Large intestine (tissue), 3 donors: ENCODE measurements around the gene LCN9. TPM values are rescaled to one million over a fixed set of nuclear protein-coding genes. Genes with fewer than 3 reads are reported as not detected.
"Not testable (repeated sequence)": the region's sequence is repeated elsewhere in the genome, so short reads cannot be mapped to it uniquely, and the experiment has no call there.

Source experiments
- DNase-seq, 2 donors: peaks; one replicate each; pipeline versions ENCODE4 v3.0.0 to v3.0.0-alpha.2; 2013
- H3K27ac ChIP-seq: one replicate; pipeline ENCODE4 v1.5.1; 2013; ENCODE audit warnings: low read length
- H3K27me3 ChIP-seq: 2 replicates; pipeline ENCODE4 v1.6.1; 2013; ENCODE audit warnings: low read length; ENCODE audit not compliant: control insufficient read depth, insufficient read depth
- H3K36me3 ChIP-seq: 2 replicates; pipeline ENCODE4 v1.6.1; 2013; ENCODE audit warnings: low read length; ENCODE audit not compliant: control insufficient read depth, insufficient read depth
- H3K4me1 ChIP-seq: one replicate; pipeline ENCODE4 v1.6.1; 2013; ENCODE audit warnings: low read length; ENCODE audit not compliant: control insufficient read depth, insufficient read depth
- H3K4me3 ChIP-seq: one replicate; pipeline ENCODE4 v1.5.1; 2013; ENCODE audit warnings: low read length
- H3K9me3 ChIP-seq: one replicate; pipeline ENCODE4 v1.6.1; 2013; ENCODE audit warnings: mild to moderate bottlenecking, low read depth, low read length, moderate library complexity; ENCODE audit not compliant: control insufficient read depth
- WGBS: methylation state at CpG from one replicate; pipeline ENCODE4 v1.1.5; 2013; ENCODE audit warnings: low lambda C conversion rate; ENCODE audit not compliant: insufficient coverage; 5-methylcytosine and 5-hydroxymethylcytosine counted together
- polyA plus RNA-seq: library from polyadenylated mRNA; unstranded; fragments of 120-200 nt; gene quantifications from one replicate; pipeline ENCODE4 v1.2.1, GENCODE V29; 2013

The LCN9 gene
- polyA plus RNA-seq, 1 donor = not detected

GRCh38 chr9:135664266-135664665, 1.2 kb downstream of the LCN9 start:
- no CpG with 5 or more reads among the region's 10 CpGs for WGBS
- DNase-seq = no peak
- no peaks in the 10 kb centered on the region for H3K36me3 ChIP-seq
- no peak overlapping the region for H3K4me3 ChIP-seq
- H3K4me1 ChIP-seq = no peaks in the 10 kb centered on the region
- H3K9me3 ChIP-seq = no peaks in the 10 kb centered on the region
- H3K27ac ChIP-seq = no peak overlapping the region
- no peaks in the 10 kb centered on the region for H3K27me3 ChIP-seq

DNA sequence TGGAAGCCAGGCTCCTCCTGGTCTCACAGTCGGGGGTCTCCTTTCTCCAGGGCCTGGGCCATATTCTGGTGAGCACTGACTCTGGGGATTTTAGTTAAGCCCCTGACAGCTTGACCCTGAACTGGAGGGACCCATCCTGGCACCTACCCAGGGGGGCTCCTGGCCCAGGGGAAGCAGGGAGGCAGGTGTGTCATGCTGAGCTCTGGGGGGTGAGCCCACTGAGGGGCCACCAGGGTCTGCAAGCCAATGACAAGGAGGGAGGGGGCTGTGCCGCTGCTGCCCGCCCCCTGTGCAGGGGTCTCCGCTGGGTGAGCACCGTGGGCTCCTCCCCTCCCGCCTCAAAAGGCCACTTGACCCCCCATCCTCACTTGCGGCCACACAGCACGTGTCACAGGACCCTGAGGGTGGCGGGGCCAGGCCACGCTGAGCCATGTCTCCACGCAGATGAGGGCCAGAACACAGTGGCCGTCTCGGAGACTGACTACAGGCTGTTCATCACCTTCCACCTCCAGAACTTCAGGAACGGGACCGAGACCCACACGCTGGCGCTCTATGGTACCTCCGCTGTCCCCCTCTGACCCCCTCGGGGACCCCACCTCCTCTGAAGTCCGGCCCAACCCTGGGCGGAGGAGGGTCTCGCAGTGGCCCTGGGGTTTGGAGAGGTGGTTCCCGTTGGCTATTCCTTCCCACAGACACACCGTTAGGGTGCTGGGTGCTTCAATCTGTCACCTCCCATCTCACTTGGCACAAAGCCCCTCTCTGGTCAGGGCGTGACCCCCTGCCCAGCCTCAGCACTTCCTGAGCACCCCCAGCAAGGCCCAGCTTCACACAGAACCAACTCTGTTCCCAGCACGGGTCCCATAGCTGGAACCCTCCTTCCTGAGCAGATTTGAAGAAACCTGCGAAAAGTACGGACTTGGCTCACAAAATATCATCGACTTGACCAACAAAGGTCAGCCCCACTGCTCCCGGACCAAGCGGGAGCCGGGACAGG, 2.0 kb downstream of the LCN9 start:
- no peak for DNase-seq
- WGBS = no CpG with 5 or more reads among the region's 32 CpGs
- no peaks in the 10 kb centered on the region for H3K27me3 ChIP-seq

GRCh38 chr9:135665795-135666189, 2.7 kb downstream of the LCN9 start:
- Histone ChIP-seq H3K4me3 (no peak overlapping the region), H3K9me3 (no peaks in the 10 kb centered on the region), H3K27me3 (no peaks in the 10 kb centered on the region), H3K27ac (no peak overlapping the region), H3K36me3 (no peaks in the 10 kb centered on the region), H3K4me1 (no peaks in the 10 kb centered on the region)
- no peak for DNase-seq
- no CpG with 5 or more reads among the region's 12 CpGs for WGBS

More for the DNA sequence above, 2.0 kb downstream of the LCN9 start:
- H3K9me3 ChIP-seq = no peaks in the 10 kb centered on the region
- H3K27ac ChIP-seq = no peak overlapping the region
- H3K4me1 ChIP-seq = no peaks in the 10 kb centered on the region
- no peak overlapping the region for H3K4me3 ChIP-seq
- H3K36me3 ChIP-seq = no peaks in the 10 kb centered on the region

DNA sequence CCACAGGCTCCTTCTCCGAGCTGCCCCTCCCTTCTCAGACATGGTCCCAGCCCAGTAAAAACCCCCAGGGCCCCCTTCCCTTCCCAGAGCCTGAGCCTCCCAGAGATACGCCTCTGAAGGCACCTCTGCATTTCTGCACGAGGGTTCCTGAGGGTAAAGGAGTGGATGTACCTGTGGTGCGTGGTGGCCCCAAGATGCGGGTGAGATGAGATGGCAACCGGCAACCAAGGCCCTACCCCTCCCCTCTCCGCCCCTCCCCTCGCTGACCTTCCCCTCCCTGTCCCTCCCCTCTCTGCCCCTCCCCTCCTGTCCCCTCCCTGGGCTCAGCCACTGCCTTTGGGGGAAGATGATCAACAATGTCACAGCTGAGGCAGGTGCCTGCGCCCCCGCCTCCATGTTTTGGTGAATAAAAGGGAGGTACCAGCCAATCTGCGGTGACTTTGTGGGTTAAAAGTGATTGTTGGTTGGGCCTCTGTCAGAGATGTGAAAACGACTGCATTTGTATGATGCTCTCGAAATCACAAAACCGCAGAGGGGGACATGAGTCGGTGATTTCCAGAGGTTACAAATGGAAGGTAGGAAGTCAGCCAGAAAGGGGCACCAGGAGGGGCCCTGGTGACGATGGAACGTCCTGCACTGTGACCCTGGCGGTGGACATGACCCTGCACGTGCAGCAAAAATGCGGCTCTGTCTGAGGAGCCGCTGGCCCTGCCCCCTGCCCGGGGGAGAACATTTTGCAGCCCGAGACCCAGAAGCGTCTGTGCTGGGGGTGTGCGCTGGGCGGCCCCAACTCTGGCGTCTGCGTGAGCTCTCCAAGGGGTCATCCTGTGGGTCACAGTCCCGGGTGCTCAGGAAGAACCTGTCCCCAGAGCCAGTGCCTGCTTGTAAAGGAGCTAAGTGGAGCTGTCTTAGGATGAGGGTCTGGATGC, 3.7 kb downstream of the LCN9 start:
- WGBS = 92% methylated on average over 2 of the region's 29 CpGs

DNA sequence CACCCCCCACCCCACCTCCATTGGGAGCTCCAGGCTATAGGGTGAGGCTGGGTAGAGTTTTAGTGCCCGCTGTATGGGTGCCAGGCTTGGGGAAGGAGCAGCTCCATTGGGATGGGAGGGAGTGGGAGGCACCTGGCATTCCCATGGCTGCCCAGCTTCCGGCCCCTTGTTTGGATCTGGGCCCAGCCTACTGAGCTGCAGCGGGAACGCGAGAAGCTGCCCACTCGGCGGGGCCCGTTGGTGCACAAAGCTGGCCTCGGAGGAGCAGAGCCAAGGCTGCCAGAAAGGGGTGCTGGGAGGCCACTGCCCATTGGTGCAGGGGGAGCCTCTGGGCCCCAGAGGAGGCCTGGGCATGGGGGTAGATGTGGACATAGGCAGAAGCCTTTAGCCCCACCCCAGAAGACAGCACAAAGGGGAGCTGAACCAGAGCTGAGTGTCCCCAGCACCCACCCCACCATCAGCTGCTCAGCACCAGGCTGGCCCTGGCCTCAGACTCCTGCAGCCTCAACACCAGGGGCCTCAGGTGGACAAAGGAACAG, 4.4 kb downstream of the LCN9 start:
- no CpG with 5 or more reads among the region's 9 CpGs for WGBS
- Histone ChIP-seq H3K4me1 (no peaks in the 10 kb centered on the region), H3K27ac (no peak overlapping the region), H3K9me3 (no peaks in the 10 kb centered on the region), H3K27me3 (no peaks in the 10 kb centered on the region), H3K36me3 (no peaks in the 10 kb centered on the region), H3K4me3 (no peak overlapping the region)
- no peak for DNase-seq

More for the DNA sequence above, 3.7 kb downstream of the LCN9 start:
- Histone ChIP-seq H3K4me1 (no peaks in the 10 kb centered on the region), H3K36me3 (no peaks in the 10 kb centered on the region), H3K27me3 (no peaks in the 10 kb centered on the region), H3K4me3 (no peak overlapping the region), H3K9me3 (no peaks in the 10 kb centered on the region), H3K27ac (no peak overlapping the region)
- DNase-seq = no peak

DNA sequence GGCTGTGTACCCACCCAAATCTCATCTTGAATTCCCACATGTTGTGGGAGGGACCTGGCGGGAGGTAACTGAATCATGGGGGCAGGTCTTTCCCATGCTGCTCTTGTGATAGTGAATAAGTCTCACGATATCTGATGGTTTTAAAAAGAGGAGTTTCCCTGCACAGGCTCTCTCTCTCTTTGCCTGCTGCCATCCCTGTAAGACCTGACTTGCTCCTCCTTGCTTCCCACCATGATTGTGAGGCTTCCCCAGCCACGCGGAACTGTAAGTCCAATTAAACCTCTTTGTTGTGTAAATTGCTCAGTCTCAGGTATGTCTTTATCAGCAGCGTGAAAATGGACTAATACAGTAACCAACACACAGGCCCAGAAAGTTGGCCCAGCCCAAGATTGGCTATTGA, 5.9 kb downstream of the LCN9 start:
- not testable (repeated sequence) for DNase-seq, H3K9me3 ChIP-seq, H3K36me3 ChIP-seq, H3K4me1 ChIP-seq, H3K27me3 ChIP-seq, H3K27ac ChIP-seq, H3K4me3 ChIP-seq
- WGBS = no CpG with 5 or more reads among the region's 5 CpGs

- no peaks in the 10 kb centered on the region for H3K36me3 ChIP-seq
- H3K4me3 ChIP-seq = no peak overlapping the region
- no peak overlapping the region for H3K27ac ChIP-seq
- WGBS = no CpG with 5 or more reads among the region's 9 CpGs
- H3K27me3 ChIP-seq = no peaks in the 10 kb centered on the region
- no peak for DNase-seq
- H3K4me1 ChIP-seq = no peaks in the 10 kb centered on the region
- no peaks in the 10 kb centered on the region for H3K9me3 ChIP-seq
Observed at GRCh38 chr9:135669616-135670285, 6.6 kb downstream of the LCN9 start.

DNA sequence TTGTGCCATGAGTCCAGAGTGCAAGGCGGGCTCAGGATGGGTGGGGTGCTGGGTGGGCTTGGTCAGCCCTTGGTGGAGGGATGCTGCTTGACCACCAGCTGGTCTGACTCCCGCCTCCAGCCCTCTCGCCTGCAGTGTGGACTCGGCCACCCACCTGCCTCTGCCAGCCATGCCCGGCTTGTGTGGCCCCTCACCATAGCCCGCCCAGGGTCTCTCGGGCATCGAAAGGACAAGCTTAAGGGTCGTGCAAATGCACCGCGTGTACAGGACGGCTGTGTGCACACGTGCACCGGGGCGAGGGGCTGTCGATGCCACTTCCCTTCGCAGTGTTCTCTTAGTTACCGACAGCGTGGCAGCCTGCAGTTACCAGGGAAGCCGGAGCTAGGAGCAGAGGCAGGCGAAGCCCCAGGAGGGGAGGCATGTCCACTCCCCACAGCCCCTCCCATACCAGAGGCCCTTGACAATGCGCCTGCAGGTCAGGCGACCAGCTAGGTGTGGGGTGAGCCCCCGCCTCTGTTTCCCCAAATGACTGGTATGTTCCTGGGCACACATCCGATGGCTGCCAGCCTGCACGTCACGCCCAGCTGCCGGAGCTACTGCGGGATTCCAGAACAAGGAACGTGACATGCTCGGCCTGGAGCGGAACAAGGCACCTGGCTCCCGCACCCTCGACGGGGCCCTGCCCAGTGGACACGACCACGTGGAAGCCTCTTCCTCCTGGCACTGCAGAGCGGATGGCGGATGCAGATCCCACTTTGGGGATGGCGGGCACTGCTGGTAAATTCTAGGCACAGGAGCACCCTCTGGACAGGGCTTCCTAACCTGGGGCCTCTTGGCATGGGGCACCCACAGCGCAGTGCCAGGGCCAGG, 7.8 kb downstream of the LCN9 start:
- no peak overlapping the region for H3K27ac ChIP-seq
- no peaks in the 10 kb centered on the region for H3K27me3 ChIP-seq
- H3K9me3 ChIP-seq = no peaks in the 10 kb centered on the region
- no peak overlapping the region for H3K4me3 ChIP-seq
- H3K36me3 ChIP-seq = no peaks in the 10 kb centered on the region
- no CpG with 5 or more reads among the region's 41 CpGs for WGBS
- DNase-seq = no peak
- H3K4me1 ChIP-seq = no peaks in the 10 kb centered on the region

GRCh38 chr9:135671591-135672041, 8.5 kb downstream of the LCN9 start:
- DNase-seq = no peak
- Histone ChIP-seq H3K27me3 (no peaks in the 10 kb centered on the region), H3K27ac (no peak overlapping the region), H3K9me3 (no peaks in the 10 kb centered on the region), H3K4me1 (no peaks in the 10 kb centered on the region), H3K36me3 (no peaks in the 10 kb centered on the region), H3K4me3 (no peak overlapping the region)
- no CpG with 5 or more reads among the region's 17 CpGs for WGBS
